Chondrocyte (in vitro differentiated cells): Measurements from ENCODE around the gene ANKUB1. TPM values are rescaled to one million over a fixed set of nuclear protein-coding genes. Genes with fewer than 3 reads are reported as not detected.

Source experiments
- total RNA-seq: library from RNA; stranded (reverse); gene quantifications from 3 replicates; pipeline ENCODE4 v1.2.1, GENCODE V29; 2021

The ANKUB1 gene
- total RNA-seq, 1 donor from 2014 or later = not detected

Other genes starting within 250 kb of the ANKUB1 start
- 107 to 121 TPM (median 111 TPM) in 3 replicates for gene WWTR1, start 134.5 kb downstream of the ANKUB1 start, total RNA-seq
- 52.2 to 61.7 TPM (median 55.9 TPM) in 3 replicates for gene COMMD2, start 40.1 kb downstream of the ANKUB1 start, total RNA-seq
- gene RNF13, start 20.7 kb upstream of the ANKUB1 start, total RNA-seq = 37.0 to 43.1 TPM (median 42.1 TPM) in 3 replicates
- 430 to 447 TPM (median 437 TPM) in 3 replicates for gene PFN2, start 178.3 kb upstream of the ANKUB1 start, total RNA-seq